WTC11 (cell line): ENCODE data around the gene RIPOR2. TPM values are rescaled to one million over a fixed set of nuclear protein-coding genes. Genes with fewer than 3 reads are reported as not detected.

Experiments used
- ATAC-seq: fragments of 200-7000 bp; cut with Tn5 transposase; 2 replicates; pipeline ENCODE4 v1.10.0; 2021; ENCODE audit warnings: mild to moderate bottlenecking, moderate library complexity
- CTCF ChIA-PET: fragments of 300-600 bp; sonication (Branson Sonifier 250); formaldehyde crosslinking; loops from one replicate; lab custom pipeline; 2021; ENCODE audit warnings: antibody characterized with exemption; lab: Charles Lee
- POLR2A ChIA-PET: fragments of 350-600 bp; sonication (Branson Sonifier 250); formaldehyde crosslinking; loops from one replicate; lab custom pipeline; 2021; ENCODE audit warnings: antibody characterized with exemption; lab: Charles Lee
- DNase-seq: peaks from one replicate; pipeline ENCODE4 v3.0.0; 2021; ENCODE audit warnings: low spot score
- H3K27ac Mint-ChIP-seq: 2 replicates; pipeline ENCODE4 v1.8.0; 2021; ENCODE audit warnings: mixed read lengths
- H3K27me3 Mint-ChIP-seq: 2 replicates; pipeline ENCODE4 v1.8.0; 2021; ENCODE audit warnings: low read depth, mild to moderate bottlenecking, moderate library complexity, mixed read lengths
- H3K36me3 Mint-ChIP-seq: 2 replicates; pipeline ENCODE4 v1.8.0; 2021; ENCODE audit warnings: mixed read lengths
- H3K4me1 Mint-ChIP-seq: 2 replicates; pipeline ENCODE4 v1.8.0; 2022; ENCODE audit warnings: mixed read lengths
- H3K4me3 Mint-ChIP-seq: 2 replicates; pipeline ENCODE4 v1.8.0; 2021; ENCODE audit warnings: mild to moderate bottlenecking, moderate library complexity, mixed read lengths
- H3K9me3 Mint-ChIP-seq: 2 replicates; pipeline ENCODE4 v1.8.0; 2021; ENCODE audit warnings: mixed read lengths
- CBFB ChIP-seq: sonication (generic); formaldehyde crosslinking; IDR thresholded peaks from 2 replicates; pipeline ENCODE4 v1.8.1; 2022; ENCODE audit warnings: mild to moderate bottlenecking, low read depth, missing genetic modification reagents
- E2F4 ChIP-seq: sonication (generic); formaldehyde crosslinking; IDR thresholded peaks from 2 replicates; pipeline ENCODE4 v1.8.1; 2022; ENCODE audit warnings: low read depth, mild to moderate bottlenecking, moderate library complexity, missing genetic modification reagents, borderline replicate concordance
- FOXK1 ChIP-seq: sonication (generic); formaldehyde crosslinking; IDR thresholded peaks from 2 replicates; pipeline ENCODE4 v1.8.0; 2022; ENCODE audit warnings: mild to moderate bottlenecking, moderate library complexity, missing genetic modification reagents
- GRHL2 ChIP-seq: fragments of 250-450 bp; sonication (Bioruptor Pico); IDR thresholded peaks from 2 replicates; pipeline ENCODE4 v1.8.0; 2022; ENCODE audit warnings: mild to moderate bottlenecking, moderate library complexity; ENCODE audit not compliant: insufficient replicate concordance, severe bottlenecking
- HMGXB4 ChIP-seq: sonication (generic); formaldehyde crosslinking; IDR thresholded peaks from 2 replicates; pipeline ENCODE4 v1.8.1; 2023; ENCODE audit warnings: mild to moderate bottlenecking, moderate library complexity, missing genetic modification reagents
- JAZF1 ChIP-seq: fragments of 250-450 bp; sonication (Bioruptor Pico); IDR thresholded peaks from 2 replicates; pipeline ENCODE4 v1.9.0; 2021; ENCODE audit warnings: moderate library complexity, mild to moderate bottlenecking, inconsistent platforms
- MXD4 ChIP-seq: fragments of 250-450 bp; sonication (Bioruptor Pico); IDR thresholded peaks from 2 replicates; pipeline ENCODE4 v1.8.0; 2021; ENCODE audit warnings: mild to moderate bottlenecking, moderate library complexity, borderline replicate concordance
- NR1H2 ChIP-seq: sonication (generic); formaldehyde crosslinking; IDR thresholded peaks from 2 replicates; pipeline ENCODE4 v1.9.0; 2021; ENCODE audit warnings: mild to moderate bottlenecking, moderate library complexity, missing genetic modification reagents
- PRRX2 ChIP-seq: fragments of 250-450 bp; sonication (Bioruptor Pico); IDR thresholded peaks from 2 replicates; pipeline ENCODE4 v1.8.0; 2021; ENCODE audit warnings: mild to moderate bottlenecking
- ZNF121 ChIP-seq: sonication (generic); formaldehyde crosslinking; IDR thresholded peaks from 2 replicates; pipeline ENCODE4 v1.8.0; 2023; ENCODE audit warnings: missing genetic modification reagents
- ZNF138 ChIP-seq: sonication (generic); formaldehyde crosslinking; conservative IDR thresholded peaks from 2 replicates; pipeline ENCODE4 v1.8.1; 2022; ENCODE audit warnings: mild to moderate bottlenecking, moderate library complexity, missing genetic modification reagents
- ZNF232 ChIP-seq: sonication (generic); formaldehyde crosslinking; IDR thresholded peaks from 2 replicates; pipeline ENCODE4 v1.8.0; 2022; ENCODE audit warnings: mild to moderate bottlenecking, missing genetic modification reagents
- total RNA-seq: library from RNA; stranded (reverse); gene quantifications from 3 replicates; pipeline ENCODE4 v1.2.3, GENCODE V29; 2021
- TF ChIP-seq, protein P1 (sequence below): sonication (generic); formaldehyde crosslinking; IDR thresholded peaks from 2 replicates; pipeline ENCODE4 v1.8.1; 2023; ENCODE audit warnings: mild to moderate bottlenecking, missing genetic modification reagents
- TF ChIP-seq, protein P2 (sequence below): sonication (generic); formaldehyde crosslinking; IDR thresholded peaks from 2 replicates; pipeline ENCODE4 v1.8.1; 2023; ENCODE audit warnings: mild to moderate bottlenecking, missing genetic modification reagents, moderate library complexity
- TF ChIP-seq, protein P3 (sequence below): sonication (generic); formaldehyde crosslinking; IDR thresholded peaks from 2 replicates; pipeline ENCODE4 v1.8.1; 2023; ENCODE audit warnings: mild to moderate bottlenecking, missing genetic modification reagents, moderate library complexity
- TF ChIP-seq, protein P4 (sequence below): sonication (generic); formaldehyde crosslinking; IDR thresholded peaks from 2 replicates; pipeline ENCODE4 v1.8.0; 2022; ENCODE audit warnings: mild to moderate bottlenecking, missing genetic modification reagents
- TF ChIP-seq, protein P5 (sequence below): sonication (generic); formaldehyde crosslinking; IDR thresholded peaks from 2 replicates; pipeline ENCODE4 v1.8.1; 2022; ENCODE audit warnings: low read depth, missing genetic modification reagents, borderline replicate concordance

RIPOR2 gene
- total RNA-seq, 1 experiment from 2014 or later: 13.5 TPM

DNA sequence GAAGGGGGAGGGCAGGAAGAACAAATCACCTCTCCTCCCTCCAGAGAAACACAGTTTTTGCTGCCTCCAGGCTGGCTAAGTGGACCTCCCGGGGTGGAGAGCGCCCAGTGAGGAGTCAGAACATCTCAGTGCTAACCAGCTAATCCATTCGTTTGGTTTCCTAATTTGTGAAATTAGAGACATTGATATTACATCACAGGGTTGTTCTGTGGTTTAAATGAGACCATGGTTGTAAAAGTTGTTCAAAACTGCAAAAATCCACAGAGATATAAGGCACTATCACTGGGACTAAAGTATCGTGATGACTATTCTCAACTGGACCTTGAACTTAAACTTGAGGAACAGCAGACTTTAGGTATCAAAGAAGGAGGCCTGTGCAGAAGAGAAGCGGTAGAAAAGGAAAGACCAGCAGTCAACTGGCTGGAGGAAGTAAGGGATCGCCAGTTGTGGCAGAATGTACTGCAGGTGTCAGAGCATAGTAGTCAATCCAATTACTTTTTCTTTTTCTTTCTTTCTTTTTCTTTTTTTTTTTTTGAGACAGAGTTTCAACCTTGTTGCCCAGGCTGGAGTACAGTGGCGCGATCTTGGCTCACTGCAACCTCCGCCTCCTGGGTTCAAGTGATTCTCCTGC is 33.9 kb downstream of the RIPOR2 start:
- ATAC-seq (no peak), DNase-seq (no peak)
- no peaks in the 10 kb centered on the region for H3K27me3 Mint-ChIP-seq
- H3K9me3 Mint-ChIP-seq: no peaks in the 10 kb centered on the region
- peaks cover 23% of the 10 kb centered on the region for H3K4me1 Mint-ChIP-seq
- no peak overlapping the region for H3K27ac Mint-ChIP-seq
- TF ChIP-seq CBFB (CRISPR knock-in tag): no peak
- TF ChIP-seq, protein P1, sequence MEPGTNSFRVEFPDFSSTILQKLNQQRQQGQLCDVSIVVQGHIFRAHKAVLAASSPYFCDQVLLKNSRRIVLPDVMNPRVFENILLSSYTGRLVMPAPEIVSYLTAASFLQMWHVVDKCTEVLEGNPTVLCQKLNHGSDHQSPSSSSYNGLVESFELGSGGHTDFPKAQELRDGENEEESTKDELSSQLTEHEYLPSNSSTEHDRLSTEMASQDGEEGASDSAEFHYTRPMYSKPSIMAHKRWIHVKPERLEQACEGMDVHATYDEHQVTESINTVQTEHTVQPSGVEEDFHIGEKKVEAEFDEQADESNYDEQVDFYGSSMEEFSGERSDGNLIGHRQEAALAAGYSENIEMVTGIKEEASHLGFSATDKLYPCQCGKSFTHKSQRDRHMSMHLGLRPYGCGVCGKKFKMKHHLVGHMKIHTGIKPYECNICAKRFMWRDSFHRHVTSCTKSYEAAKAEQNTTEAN (CRISPR knock-in tag): no peak
- CTCF ChIA-PET: interaction anchor here (0.6 kb wide), 1 partner anchor 83 kb away, joined by 3 read pairs; no protein-coding TSS in a partner anchor
- no peak overlapping the region for H3K4me3 Mint-ChIP-seq
- no peaks in the 10 kb centered on the region for H3K36me3 Mint-ChIP-seq
- POLR2A ChIA-PET: interaction anchor here (0.7 kb wide), 1 partner anchor 18 kb away, joined by 3 read pairs; no protein-coding TSS in a partner anchor

DNA sequence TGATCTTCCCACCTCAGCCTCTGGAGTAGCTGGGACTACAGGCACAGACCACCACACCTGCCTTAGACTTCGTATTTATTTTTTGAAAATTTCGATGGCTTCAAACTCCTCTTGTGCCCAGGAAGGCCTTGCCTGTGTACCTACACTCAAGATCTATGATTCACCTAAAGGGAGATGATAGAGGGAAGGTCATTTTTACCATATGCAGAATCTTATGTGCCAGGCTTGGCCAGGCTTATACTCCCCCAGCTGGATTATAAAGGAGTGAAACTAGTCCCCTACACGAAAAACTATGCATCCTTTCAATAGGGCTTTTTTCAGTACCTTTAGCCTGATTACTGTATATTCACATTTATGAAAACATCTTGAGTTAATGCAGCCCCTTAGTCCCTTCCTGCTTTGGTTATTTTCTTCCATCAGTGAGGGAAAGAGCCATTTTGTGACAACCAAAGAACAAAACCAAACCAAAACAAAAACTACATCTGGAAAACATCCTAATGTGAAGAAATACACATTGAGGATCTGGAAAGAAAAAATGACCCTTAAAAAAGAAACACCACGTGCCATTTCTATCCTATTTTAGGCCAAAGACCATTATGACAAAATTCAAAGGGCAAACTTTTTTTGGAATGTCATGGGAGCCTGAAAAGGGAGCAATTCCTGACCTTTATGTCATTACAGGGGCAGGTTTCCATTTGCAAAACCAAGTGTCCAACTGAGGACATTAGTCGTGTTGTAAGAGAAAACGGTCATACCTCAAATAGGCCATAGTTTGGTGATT is 34.7 kb downstream of the RIPOR2 start:
- CTCF ChIA-PET: interaction anchor here (0.9 to 3.7 kb wide), 6 partner anchors 9 to 117 kb away, joined by 3 to 18 read pairs (median 6); no protein-coding TSS in a partner anchor
- POLR2A ChIA-PET: no interaction called here

GRCh38 chr6:24899997-24900325 is 35.8 kb downstream of the RIPOR2 start:
- ATAC-seq (no peak), DNase-seq (no peak)
- ChIA-PET CTCF (interaction anchor here (1.0 to 3.7 kb wide), 6 partner anchors 11 to 118 kb away, joined by 3 to 18 read pairs (median 12); no protein-coding TSS in a partner anchor), POLR2A (no interaction called here)
- H3K27me3 Mint-ChIP-seq: no peaks in the 10 kb centered on the region
- peaks cover 23% of the 10 kb centered on the region for H3K4me1 Mint-ChIP-seq
- H3K36me3 Mint-ChIP-seq: no peaks in the 10 kb centered on the region
- H3K4me3 Mint-ChIP-seq: no peak overlapping the region
- no peaks in the 10 kb centered on the region for H3K9me3 Mint-ChIP-seq
- H3K27ac Mint-ChIP-seq: no peak overlapping the region
- TF ChIP-seq MXD4 (CRISPR knock-in tag) (no peak), PRRX2 (CRISPR knock-in tag) (no peak), E2F4 (CRISPR knock-in tag) (no peak), GRHL2 (no peak)
- TF ChIP-seq, protein P2, sequence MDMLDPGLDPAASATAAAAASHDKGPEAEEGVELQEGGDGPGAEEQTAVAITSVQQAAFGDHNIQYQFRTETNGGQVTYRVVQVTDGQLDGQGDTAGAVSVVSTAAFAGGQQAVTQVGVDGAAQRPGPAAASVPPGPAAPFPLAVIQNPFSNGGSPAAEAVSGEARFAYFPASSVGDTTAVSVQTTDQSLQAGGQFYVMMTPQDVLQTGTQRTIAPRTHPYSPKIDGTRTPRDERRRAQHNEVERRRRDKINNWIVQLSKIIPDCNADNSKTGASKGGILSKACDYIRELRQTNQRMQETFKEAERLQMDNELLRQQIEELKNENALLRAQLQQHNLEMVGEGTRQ: no peak

More for the DNA sequence above, 34.7 kb downstream of the RIPOR2 start:
- ATAC-seq: no peak
- peak overlapping the region; percentile 48; the same call in 1 of the 2 replicates for H3K27ac Mint-ChIP-seq
- H3K4me3 Mint-ChIP-seq: no peak overlapping the region
- H3K36me3 Mint-ChIP-seq: no peaks in the 10 kb centered on the region
- no peaks in the 10 kb centered on the region for H3K27me3 Mint-ChIP-seq
- TF ChIP-seq FOXK1 (no peak), JAZF1 (CRISPR knock-in tag) (no peak), PRRX2 (CRISPR knock-in tag) (no peak), NR1H2 (CRISPR knock-in tag) (no peak), ZNF121 (CRISPR knock-in tag) (no peak), HMGXB4 (CRISPR knock-in tag) (no peak), ZNF232 (no peak), ZNF138 (CRISPR knock-in tag) (no peak), CBFB (CRISPR knock-in tag) (no peak)
- TF ChIP-seq, protein P3, sequence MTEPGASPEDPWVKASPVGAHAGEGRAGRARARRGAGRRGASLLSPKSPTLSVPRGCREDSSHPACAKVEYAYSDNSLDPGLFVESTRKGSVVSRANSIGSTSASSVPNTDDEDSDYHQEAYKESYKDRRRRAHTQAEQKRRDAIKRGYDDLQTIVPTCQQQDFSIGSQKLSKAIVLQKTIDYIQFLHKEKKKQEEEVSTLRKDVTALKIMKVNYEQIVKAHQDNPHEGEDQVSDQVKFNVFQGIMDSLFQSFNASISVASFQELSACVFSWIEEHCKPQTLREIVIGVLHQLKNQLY (CRISPR knock-in tag): no peak
- TF ChIP-seq, protein P4, sequence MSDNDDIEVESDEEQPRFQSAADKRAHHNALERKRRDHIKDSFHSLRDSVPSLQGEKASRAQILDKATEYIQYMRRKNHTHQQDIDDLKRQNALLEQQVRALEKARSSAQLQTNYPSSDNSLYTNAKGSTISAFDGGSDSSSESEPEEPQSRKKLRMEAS (CRISPR knock-in tag): no peak
- TF ChIP-seq, protein P5, sequence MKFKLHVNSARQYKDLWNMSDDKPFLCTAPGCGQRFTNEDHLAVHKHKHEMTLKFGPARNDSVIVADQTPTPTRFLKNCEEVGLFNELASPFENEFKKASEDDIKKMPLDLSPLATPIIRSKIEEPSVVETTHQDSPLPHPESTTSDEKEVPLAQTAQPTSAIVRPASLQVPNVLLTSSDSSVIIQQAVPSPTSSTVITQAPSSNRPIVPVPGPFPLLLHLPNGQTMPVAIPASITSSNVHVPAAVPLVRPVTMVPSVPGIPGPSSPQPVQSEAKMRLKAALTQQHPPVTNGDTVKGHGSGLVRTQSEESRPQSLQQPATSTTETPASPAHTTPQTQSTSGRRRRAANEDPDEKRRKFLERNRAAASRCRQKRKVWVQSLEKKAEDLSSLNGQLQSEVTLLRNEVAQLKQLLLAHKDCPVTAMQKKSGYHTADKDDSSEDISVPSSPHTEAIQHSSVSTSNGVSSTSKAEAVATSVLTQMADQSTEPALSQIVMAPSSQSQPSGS (CRISPR knock-in tag): no peak
- TF ChIP-seq, all 79 proteins: peak for 0
- no peak for DNase-seq
- Mint-ChIP-seq H3K4me1 (peaks cover 23% of the 10 kb centered on the region), H3K9me3 (no peaks in the 10 kb centered on the region)
